ENCODE results near the gene AKAP13.

GRCh38 chr15:85463276-85463892, 83.0 kb downstream of the AKAP13 start:
- TF ChIP-seq CTCF (conservative IDR thresholded peaks at IDR 0.05), result no peak
- no peak for TF ChIP-seq ZFX (IDR thresholded peaks at IDR 0.05)

All from C4-2B (cell line).